NOMO-1 treated with DMSO at 0.1 percent for 48 hours (cell line): ENCODE results near the gene CPNE7.

Experiments used
- DNase-seq: peaks from one replicate; lab custom pipeline; 2025; ENCODE audit not compliant: unreplicated experiment; lab: John Stamatoyannopoulos, UW

Gene CPNE7

DNA sequence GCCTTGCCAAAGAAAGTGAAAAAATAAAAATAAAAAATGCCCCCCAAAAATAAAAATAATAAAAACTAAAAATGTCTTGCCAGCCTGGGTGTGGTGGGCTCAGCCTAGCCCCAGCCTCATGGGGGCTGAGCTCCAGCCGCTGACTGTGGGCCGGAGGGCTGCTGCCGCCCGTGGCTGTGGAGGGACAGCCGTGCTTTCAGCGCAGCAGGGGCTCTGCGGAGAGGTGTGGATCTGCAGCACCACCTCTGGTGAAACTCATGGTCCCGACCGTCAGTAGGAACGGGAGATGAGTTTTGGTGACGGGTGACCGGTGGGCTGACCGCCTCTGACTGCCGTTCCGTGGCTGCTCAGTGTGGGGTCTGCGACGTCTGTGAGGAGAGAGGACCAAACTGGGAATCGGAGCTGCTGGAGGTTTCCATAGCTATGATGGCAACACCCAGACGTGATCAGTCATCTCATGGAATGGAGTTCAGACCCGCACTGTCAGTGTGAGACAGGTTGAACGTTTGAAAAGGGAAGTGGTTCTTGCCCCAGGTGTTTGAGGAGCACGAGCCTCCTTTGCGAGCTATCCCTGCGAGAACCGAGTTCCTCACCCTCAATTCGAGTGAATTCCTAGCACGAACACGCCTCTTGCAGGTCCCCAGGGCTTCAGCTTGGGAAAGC lies 27.1 kb upstream of the CPNE7 start:
- no peak for DNase-seq

DNA sequence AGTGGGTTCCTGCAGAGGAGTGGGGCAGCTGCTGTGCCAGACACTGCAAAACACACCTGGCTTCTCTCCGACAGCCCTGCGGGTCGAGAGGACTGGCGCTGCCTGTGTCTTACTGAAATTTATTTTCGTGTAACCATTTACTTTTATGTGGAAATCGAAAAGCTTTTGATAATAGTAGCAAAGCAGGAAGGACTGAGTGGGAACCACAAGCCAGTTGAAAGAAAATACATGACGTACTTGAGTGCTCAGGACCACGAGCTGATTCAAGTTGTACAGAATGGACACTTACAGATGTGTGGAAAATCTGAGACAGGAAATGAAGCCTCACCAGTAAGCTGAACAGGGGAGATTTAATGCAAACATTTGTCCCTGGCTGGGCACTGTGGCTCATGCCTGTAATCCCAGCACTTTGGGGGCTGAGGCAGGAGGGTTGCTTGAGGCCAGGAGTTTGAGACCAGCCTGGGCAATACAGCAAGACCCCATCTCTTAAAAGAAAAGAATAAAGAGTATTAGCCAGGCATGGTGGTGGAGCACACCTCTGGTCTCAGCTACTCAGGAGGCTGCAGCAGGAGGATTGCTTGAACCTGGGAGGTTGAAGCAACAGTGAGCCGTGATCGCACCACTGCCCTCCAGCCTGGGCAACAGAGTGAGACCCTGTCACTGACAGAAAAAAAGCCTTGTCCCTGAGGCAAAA lies 26.4 kb upstream of the CPNE7 start:
- DNase-seq, result no peak

DNA sequence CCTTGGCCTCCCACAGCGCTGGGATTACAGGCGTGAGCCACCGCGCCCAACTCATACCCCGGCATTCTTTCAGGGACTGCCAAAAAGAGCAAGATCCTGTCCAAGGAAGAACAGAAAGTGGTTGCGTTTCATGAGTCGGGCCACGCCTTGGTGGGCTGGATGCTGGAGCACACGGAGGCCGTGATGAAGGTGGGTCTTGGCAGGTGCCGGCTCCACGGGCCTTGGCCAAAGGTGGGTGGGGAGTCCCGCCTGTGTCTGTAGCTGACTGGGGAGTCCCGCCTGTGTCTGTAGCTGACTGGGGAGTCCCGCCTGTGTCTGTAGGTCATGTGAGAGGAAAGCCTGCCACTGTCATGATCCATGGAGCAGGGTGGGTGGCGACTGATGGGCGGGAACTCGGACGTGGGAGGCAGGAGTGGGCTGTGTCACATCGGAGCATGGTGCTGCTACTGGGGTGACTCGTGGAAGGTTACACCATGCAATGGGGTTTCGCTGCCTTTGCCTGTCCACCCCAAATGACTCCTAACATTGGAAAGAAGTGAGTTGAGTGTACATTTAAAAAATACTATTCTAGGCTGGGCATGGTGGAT lies 25.0 kb upstream of the CPNE7 start:
- DNase-seq, result no peak

DNA sequence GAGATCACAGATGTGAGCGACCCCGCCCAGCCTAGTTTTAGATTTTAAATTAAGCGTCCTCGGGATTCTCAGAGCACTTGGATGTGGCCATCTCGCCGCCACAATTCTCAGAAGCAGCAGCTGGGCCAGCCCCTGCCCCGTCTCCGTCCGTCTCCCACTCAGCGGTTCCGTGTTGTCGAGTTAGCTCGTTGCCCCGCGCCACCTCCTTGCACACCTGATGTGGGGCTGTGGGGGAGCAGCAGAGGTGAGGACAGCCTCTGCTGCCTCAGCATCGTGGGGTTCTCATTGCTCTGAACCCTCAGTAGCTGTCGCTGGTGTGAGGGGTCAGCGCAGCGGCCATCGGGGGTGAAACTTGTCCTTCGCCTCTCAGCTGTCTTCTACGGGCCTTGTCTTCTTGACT lies 23.2 kb upstream of the CPNE7 start:
- DNase-seq, result no peak

DNA sequence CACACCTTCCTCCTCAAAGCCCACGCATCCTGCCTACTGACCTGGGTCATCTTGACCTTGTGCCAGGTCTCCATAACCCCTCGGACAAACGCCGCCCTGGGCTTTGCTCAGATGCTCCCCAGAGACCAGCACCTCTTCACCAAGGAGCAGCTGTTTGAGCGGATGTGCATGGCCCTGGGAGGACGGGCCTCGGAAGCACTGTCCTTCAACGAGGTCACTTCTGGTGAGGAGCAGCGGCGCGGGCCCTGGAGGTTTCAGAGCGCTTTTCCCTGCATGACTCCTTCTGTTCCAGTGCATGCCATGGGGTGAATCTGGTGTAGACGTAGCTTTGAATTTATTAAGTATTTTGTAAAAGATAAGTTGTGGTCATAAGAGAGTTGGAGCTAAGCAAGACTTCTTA lies 22.6 kb upstream of the CPNE7 start:
- DNase-seq, result no peak

DNA sequence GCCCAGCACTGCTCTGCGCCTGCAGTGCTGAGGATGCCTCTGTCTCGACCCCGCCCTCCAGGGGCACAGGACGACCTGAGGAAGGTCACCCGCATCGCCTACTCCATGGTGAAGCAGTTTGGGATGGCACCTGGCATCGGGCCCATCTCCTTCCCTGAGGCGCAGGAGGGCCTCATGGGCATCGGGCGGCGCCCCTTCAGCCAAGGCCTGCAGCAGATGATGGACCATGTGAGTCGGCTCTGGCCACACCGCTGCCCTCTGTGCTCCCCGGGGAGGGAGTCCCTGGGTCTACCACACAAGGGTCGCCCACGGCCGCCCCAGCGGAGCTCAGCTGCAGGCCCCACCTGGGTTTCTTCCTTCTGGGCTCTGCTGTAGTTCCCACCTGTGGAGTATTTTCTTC lies 21.8 kb upstream of the CPNE7 start:
- DNase-seq, result no peak

DNA sequence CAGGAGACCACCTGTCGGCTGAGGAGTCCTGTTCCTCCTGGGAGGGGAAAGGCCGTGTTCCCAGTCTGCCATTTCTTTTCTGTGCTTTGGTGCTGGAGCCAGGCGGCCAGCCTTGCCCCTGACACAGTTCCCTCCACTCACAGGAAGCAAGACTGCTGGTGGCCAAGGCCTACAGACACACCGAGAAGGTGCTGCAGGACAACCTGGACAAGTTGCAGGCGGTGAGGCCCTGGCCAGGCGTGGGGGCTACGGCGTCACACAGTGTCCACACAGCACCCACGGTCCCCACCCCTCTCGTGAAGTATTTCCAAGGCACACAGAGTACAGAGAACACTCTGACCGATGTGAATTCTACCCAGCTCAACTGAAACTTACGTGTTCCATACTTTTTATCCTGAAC lies 21.2 kb upstream of the CPNE7 start:
- no peak for DNase-seq

DNA sequence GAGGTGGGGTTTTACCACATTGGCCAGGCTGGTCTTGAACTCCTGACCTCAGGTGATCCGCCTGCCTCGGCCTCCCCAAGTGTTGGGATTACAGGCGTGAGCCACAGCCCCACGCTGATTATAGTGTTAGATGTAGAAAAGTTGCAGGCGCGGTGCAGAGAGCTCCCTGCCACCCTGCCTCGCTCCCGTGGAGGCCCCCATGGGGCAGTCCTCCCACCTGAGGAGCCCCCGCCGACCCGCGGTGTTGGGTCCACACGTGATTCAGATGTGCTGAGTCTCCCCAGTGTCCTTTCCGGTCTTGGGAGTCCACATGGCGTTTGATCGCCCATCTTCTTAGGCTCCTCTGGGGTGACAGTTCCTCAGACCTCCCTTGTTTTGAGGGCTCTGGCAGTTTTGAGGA lies 20.3 kb upstream of the CPNE7 start:
- DNase-seq, result no peak

DNA sequence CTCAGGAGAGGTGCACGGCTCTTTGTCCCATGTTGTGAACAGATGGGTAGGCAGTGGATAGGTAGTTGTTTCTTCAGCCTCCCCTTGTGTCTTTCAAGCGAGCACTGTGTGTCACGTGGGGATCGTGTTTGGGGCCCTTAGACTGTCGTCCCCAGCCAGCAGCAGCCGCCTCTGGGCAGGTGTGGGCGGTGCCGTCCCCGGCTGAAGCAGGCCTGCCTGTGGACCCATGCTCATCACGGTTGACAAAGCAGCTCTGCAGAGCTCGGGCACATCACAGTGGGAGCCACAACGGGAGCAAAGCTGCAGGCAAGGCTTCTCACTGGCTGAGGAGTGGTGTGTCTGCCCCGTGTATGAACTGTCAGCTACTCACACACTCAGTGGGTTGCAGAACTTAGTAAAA lies 19.8 kb upstream of the CPNE7 start:
- DNase-seq, result no peak

DNA sequence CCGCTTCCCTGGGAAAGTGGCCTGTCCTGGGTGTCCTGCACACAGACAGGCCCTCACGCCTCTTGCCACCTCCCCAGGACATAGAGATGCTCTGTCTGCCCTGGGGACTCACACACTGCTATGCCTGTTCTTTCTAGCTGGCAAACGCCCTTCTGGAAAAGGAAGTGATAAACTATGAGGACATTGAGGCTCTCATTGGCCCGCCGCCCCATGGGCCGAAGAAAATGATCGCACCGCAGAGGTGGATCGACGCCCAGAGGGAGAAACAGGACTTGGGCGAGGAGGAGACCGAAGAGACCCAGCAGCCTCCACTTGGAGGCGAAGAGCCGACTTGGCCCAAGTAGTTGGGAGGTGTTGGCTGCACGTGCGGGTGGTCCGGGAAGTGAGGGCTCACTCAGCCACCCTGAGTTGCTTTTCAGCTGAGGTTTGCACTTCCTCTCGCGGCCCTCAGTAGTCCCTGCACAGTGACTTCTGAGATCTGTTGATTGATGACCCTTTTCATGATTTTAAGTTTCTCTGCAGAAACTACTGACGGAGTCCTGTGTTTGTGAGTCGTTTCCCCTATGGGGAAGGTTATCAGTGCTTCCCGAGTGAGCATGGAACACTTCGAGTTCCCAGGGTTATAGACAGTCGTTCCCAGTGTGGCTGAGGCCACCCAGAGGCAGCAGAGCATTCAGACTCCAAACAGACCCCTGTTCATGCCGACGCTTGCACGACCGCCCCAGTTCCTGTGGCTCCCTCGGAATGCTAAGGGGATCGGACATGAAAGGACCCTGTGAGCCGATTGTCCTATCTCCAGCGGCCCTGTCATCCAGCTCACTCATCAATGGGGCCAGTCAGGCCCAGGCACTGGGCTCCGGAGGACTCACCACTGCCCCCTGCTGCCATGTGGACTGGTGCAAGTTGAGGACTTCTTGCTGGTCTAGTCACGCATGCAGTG lies 18.5 kb upstream of the CPNE7 start:
- DNase-seq, result peak; percentile 50

DNA sequence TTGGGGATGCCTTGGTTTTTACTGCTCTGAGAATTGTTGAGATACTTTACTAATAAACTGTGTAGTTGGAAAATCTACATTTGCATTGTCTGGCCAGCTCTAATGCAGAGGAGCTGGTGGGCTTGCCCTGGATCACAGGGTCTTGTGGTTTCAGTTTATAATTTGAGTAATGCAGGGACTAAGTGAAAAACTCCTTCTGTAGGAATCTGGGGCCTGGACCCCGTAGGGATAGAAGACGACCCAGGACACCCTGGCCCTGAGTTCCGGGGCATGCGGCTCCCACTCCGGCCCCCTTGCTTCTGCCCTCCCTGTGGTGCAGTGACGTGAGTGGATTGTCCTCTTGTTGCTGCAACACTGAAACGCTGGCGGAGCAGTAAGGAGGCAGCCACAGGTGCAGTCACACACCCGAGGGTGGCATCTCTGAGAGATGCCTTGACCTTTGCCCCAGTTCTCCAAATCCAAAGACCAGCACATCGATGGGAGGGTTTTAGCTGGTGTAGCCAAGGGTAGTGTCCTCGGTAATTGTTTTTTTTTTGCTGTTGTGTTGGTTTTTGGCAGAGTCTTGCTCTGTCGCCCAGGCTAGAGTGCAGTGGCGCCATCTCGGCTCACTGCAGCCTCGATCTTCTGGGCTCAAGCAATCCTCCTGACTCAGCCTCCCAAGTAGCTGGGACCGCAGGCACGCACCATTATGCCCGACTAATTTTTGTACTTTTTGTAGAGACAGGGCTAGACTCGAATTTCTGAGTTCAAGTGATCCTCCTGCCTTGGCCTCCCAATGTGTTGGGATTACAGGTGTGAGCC lies 17.7 kb upstream of the CPNE7 start:
- no peak for DNase-seq

DNA sequence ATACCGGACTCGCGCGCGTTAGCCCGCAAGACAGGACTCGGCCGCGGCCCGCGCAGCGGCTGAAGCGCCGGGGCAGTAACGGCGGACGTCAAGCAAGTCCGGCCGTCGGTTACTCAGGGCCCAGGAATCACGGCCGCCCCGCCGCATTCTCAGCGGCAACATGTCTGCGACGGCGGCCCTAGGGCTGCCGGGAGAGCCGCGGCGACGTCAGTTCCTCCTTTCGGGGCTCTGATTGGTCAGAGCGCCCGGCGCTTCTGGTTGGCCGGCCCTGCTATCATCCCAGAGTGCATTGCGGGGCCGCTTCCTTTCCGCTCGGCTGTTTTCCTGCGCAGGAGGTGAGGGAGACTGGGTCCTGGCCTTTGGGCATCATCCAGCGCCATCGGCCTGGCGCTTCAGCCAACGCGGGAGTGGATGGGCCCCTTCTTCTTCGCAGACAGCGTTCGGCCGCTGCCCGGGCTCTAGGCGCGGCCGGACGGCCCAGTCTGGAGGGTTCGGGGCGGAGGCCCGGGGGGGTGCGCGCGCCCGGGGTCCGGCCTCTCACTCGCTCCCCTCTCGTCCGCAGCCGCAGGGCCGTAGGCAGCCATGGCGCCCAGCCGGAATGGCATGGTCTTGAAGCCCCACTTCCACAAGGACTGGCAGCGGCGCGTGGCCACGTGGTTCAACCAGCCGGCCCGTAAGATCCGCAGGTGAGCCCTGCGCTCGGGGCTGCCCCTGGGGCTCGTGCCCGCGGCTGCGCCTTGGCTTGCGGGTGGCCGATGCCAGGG lies 15.0 kb upstream of the CPNE7 start, which contains the start of gene RPL13:
RPL13 (plus strand) TSS at position 305 of the 764 bp plus-strand sequence; CDS start at position 583, 278 bp downstream.
- peak; percentile 96 for DNase-seq

DNA sequence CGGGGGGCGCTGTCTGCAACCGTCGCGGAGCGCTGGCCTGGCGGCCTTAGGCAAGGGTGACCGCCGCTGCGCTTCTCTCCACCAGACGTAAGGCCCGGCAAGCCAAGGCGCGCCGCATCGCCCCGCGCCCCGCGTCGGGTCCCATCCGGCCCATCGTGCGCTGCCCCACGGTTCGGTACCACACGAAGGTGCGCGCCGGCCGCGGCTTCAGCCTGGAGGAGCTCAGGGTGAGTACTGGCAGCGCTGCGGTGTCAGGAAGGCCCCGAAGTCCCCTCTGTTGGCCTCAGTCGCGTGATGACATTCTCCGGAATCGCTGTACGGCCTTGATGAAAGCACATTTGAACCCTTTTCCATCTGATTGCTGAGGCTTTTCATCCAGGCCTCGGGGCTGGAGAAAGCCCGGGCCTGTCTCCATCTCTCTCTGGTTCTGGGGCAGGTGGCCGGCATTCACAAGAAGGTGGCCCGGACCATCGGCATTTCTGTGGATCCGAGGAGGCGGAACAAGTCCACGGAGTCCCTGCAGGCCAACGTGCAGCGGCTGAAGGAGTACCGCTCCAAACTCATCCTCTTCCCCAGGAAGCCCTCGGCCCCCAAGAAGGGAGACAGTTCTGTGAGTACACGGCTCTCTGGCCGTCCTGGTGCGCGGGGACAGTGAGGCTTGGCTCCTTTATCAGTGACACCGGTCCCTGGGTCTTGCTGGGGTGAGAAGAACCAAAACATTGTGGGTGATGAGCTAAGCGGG lies 14.2 kb upstream of the CPNE7 start:
- no peak for DNase-seq

DNA sequence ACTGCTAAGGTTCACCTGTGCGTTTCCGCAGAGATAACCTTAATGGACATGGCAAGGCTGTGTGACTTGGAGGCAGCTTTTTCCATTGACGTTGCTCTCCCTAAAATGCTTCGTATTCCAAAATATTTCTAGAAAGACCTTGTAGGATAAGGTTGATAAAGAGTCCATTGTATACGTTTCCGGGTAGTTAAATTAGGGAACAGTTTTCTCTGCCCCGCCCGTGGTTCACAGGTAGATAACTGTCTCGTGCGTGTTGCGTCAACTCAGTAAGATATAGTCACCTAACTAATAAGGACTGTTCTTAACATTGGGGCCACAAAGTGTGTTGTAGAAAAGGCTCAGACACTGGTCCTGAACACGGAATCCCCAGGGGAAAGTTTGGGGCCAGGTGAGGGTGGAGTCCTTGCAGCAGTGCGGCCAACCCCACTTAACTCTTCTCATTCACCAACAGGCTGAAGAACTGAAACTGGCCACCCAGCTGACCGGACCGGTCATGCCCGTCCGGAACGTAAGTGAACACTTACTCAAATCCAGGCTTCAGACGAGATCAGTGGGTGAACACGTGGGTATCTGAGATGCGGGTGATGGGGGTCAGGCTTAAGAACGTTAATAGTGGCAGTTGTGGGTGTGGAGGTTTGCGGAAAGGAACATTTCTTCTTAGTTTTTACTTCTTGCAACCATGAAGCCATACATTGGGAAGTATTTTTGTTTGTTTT lies 13.5 kb upstream of the CPNE7 start:
- no peak for DNase-seq

DNA sequence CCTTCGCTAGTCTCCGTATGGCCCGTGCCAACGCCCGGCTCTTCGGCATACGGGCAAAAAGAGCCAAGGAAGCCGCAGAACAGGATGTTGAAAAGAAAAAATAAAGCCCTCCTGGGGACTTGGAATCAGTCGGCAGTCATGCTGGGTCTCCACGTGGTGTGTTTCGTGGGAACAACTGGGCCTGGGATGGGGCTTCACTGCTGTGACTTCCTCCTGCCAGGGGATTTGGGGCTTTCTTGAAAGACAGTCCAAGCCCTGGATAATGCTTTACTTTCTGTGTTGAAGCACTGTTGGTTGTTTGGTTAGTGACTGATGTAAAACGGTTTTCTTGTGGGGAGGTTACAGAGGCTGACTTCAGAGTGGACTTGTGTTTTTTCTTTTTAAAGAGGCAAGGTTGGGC lies 12.6 kb upstream of the CPNE7 start:
- no peak for DNase-seq

DNA sequence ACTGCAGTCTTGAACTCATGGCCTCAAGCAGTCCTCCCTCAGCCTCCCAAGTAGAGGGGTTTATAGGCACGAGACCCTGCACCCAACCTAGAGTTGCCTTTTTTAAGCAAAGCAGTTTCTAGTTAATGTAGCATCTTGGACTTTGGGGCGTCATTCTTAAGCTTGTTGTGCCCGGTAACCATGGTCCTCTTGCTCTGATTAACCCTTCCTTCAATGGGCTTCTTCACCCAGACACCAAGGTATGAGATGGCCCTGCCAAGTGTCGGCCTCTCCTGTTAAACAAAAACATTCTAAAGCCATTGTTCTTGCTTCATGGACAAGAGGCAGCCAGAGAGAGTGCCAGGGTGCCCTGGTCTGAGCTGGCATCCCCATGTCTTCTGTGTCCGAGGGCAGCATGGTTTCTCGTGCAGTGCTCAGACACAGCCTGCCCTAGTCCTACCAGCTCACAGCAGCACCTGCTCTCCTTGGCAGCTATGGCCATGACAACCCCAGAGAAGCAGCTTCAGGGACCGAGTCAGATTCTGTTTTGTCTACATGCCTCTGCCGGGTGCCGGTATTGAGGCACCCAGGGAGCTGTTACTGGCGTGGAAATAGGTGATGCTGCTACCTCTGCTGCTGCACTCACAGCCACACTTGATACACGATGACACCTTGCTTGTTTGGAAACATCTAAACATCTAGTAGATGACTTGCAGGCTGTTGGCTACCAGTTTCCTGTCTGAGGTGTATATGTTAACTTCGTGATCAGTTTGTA lies 11.7 kb upstream of the CPNE7 start:
- DNase-seq, result no peak

DNA sequence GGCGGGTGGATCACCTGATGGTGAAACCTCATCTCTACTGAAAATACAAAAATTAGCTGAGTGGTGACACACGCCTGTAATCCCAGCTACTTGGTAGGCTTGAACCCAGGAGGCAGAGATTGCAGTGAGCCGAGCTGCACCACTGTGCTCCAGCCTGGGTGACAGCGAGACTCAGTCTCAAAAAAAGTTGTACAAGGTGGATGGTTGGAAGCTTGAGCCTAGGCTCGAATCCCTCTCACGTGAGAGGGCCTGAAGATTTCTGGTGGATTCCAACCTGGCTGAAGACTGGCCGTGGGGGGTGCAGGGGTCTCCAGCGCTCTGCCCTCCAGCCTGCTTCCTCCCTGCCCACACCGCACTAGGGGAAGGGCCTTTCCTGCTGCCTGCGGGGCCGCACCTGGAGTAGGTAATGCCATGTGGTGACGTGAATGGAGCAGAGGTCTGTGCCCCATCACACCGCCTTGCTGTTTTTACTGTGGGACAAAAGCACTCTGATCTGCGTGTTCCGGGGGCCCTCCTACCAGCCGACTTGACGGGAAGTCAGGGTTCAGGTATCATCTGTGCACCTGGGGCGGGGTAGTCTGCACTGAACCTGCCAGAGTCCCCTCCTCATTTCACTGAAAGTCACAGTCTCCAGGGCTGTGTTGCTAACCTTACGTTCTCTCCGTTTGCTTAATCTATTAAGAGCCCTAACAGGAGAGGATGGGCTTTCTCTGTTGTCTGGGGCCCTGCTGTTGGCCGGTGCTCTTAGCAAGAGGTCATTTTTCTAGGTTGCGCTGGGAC lies 10.9 kb upstream of the CPNE7 start:
- no peak for DNase-seq
